OCI-LY7 (cell line): ENCODE results near the gene KRT35. TPM values are rescaled to one million over a fixed set of nuclear protein-coding genes. Genes with fewer than 3 reads are reported as not detected.

Experiments
- BruUV-seq: library from RNA; stranded (reverse); fragments of 400-500 nt; replicated peaks from 2 replicates; lab custom pipeline; 2021; lab: Mats Ljungman, UMichigan
- CTCF ChIA-PET: fragments of 300-600 bp; sonication (Branson Sonifier 250); formaldehyde crosslinking; loops from one replicate; lab custom pipeline; 2022; ENCODE audit warnings: antibody characterized with exemption; ENCODE audit not compliant: unreplicated experiment; lab: Charles Lee
- POLR2A ChIA-PET: fragments of 300-600 bp; sonication (Branson Sonifier 250); formaldehyde crosslinking; loops from one replicate; lab custom pipeline; 2022; ENCODE audit warnings: antibody characterized with exemption; lab: Charles Lee
- DNase-seq: peaks from one replicate; pipeline ENCODE4 v3.0.0-alpha.2; 2015; ENCODE audit warnings: low spot score
- H2AFZ ChIP-seq: fragments of 200-600 bp; sonication (generic), shearing (Covaris generic); 2 replicates; pipeline ENCODE4 v1.6.1; 2014; ENCODE audit warnings: mild to moderate bottlenecking, antibody characterized with exemption, low read length, moderate library complexity
- H3K27ac ChIP-seq: fragments of 200-600 bp; sonication (generic); 2 replicates; pipeline ENCODE4 v1.5.1; 2014; ENCODE audit warnings: mixed run types, low read depth, mild to moderate bottlenecking, moderate library complexity, low read length, inconsistent platforms; ENCODE audit not compliant: poor library complexity, severe bottlenecking
- H3K36me3 ChIP-seq: fragments of 200-600 bp; sonication (generic); 2 replicates; pipeline ENCODE4 v1.6.1; 2014; ENCODE audit warnings: mild to moderate bottlenecking, antibody characterized with exemption, low read length, moderate library complexity, mixed read lengths; ENCODE audit not compliant: insufficient read depth
- H3K4me1 ChIP-seq: fragments of 200-600 bp; sonication (generic); 2 replicates; pipeline ENCODE4 v1.5.1; 2014; ENCODE audit warnings: mild to moderate bottlenecking, low read length; ENCODE audit not compliant: insufficient read depth, poor library complexity, severe bottlenecking
- H3K4me2 ChIP-seq: fragments of 200-600 bp; sonication (generic); 2 replicates; pipeline ENCODE4 v1.6.1; 2014; ENCODE audit warnings: mild to moderate bottlenecking, low read length
- H3K4me3 ChIP-seq: fragments of 200-600 bp; sonication (generic); 2 replicates; pipeline ENCODE4 v1.5.1; 2014; ENCODE audit warnings: mild to moderate bottlenecking, low read depth, low read length; ENCODE audit not compliant: poor library complexity, severe bottlenecking
- H3K79me2 ChIP-seq: fragments of 200-600 bp; sonication (generic); 2 replicates; pipeline ENCODE4 v1.6.1; 2016; ENCODE audit warnings: low read depth, mild to moderate bottlenecking, low read length, moderate library complexity, mixed read lengths; ENCODE audit not compliant: insufficient read depth
- H3K9me2 ChIP-seq: fragments of 200-600 bp; sonication (generic); 2 replicates; pipeline ENCODE4 v1.6.1; 2016; ENCODE audit warnings: mild to moderate bottlenecking, low read length, mixed read lengths; ENCODE audit not compliant: insufficient read depth
- H3K9me3 ChIP-seq: fragments of 200-600 bp; sonication (generic); 2 replicates; pipeline ENCODE4 v1.6.1; 2014; ENCODE audit warnings: mild to moderate bottlenecking, mixed run types, low read length, mixed read lengths
- H4K20me1 ChIP-seq: fragments of 200-600 bp; sonication (generic); 2 replicates; pipeline ENCODE4 v1.6.1; 2014; ENCODE audit warnings: mild to moderate bottlenecking, antibody characterized with exemption, low read length, moderate library complexity, mixed read lengths; ENCODE audit not compliant: insufficient read depth
- CTCF ChIP-seq: fragments of 200-600 bp; sonication (generic); conservative IDR thresholded peaks from 2 replicates; pipeline ENCODE4 v1.5.1; 2014; ENCODE audit warnings: mild to moderate bottlenecking, antibody characterized with exemption, low read length, moderate library complexity, mixed read lengths
- EZH2phosphoT487 ChIP-seq: fragments of 200-600 bp; sonication (generic); IDR thresholded peaks from 2 replicates; pipeline ENCODE4 v1.6.1; 2018; ENCODE audit warnings: low read depth, borderline replicate concordance, mild to moderate bottlenecking, mixed run types, antibody characterized with exemption, low read length, moderate library complexity, mixed read lengths
- intact Hi-C: fragments of 100-400 bp; cut with micrococcal nuclease; formaldehyde crosslinking; loops from one replicate; pipeline ENCODE4 v1.10.0; 2022; ENCODE audit not compliant: unreplicated experiment
- total RNA-seq, 2 experiments: library from RNA; depleted of rRNA in 1 of 2; stranded (reverse); fragments of >200 nt in 1 of 2; shearing (Covaris generic) in 1 of 2; gene quantifications; 2 replicates each; pipeline ENCODE4 v1.2.3, GENCODE V29; 2014 to 2022

KRT35 gene
- total RNA-seq, 2 experiments from 2014 or later, result not detected

- TF ChIP-seq EZH2phosphoT487 (no peak), CTCF (no peak)
- Histone ChIP-seq H3K4me2 (no peak overlapping the region), H3K27ac (no peak overlapping the region), H3K4me3 (no peak overlapping the region), H3K4me1 (no peaks in the 10 kb centered on the region), H3K9me2 (no peaks in the 10 kb centered on the region), H3K36me3 (no peaks in the 10 kb centered on the region), H3K9me3 (no peaks in the 10 kb centered on the region), H4K20me1 (no peaks in the 10 kb centered on the region), H2AFZ (no peak overlapping the region), H3K79me2 (no peaks in the 10 kb centered on the region)
- no peak for DNase-seq
- BruUV-seq, result no TSS peak
- ChIA-PET POLR2A (interaction anchor here (0.8 kb wide), 1 partner anchor 15 kb away, joined by 3 read pairs; no protein-coding TSS in a partner anchor), CTCF (no interaction called here)
- intact Hi-C loops, result no loop called here
Observed at GRCh38 chr17:41449008-41449407, 31.9 kb downstream of the KRT35 start.

GRCh38 chr17:41448506-41448905, 32.4 kb downstream of the KRT35 start:
- no peaks in the 10 kb centered on the region for H3K9me2 ChIP-seq
- no peaks in the 10 kb centered on the region for H3K79me2 ChIP-seq
- no peak overlapping the region for H3K4me2 ChIP-seq
- no peaks in the 10 kb centered on the region for H4K20me1 ChIP-seq
- H2AFZ ChIP-seq, result no peak overlapping the region
- no peaks in the 10 kb centered on the region for H3K4me1 ChIP-seq
- no peak overlapping the region for H3K27ac ChIP-seq
- H3K9me3 ChIP-seq, result no peaks in the 10 kb centered on the region
- intact Hi-C loops, result no loop called here
- POLR2A ChIA-PET, result interaction anchor here (0.8 kb wide), 1 partner anchor 14 kb away, joined by 3 read pairs; no protein-coding TSS in a partner anchor
- CTCF ChIA-PET, result no interaction called here
- TF ChIP-seq CTCF, result no peak
- TF ChIP-seq EZH2phosphoT487, result no peak
- no TSS peak for BruUV-seq
- DNase-seq, result no peak
- no peak overlapping the region for H3K4me3 ChIP-seq
- H3K36me3 ChIP-seq, result no peaks in the 10 kb centered on the region

GRCh38 chr17:41446806-41447205, 34.1 kb downstream of the KRT35 start:
- BruUV-seq, result no TSS peak
- intact Hi-C loops, result no loop called here
- Histone ChIP-seq H3K27ac (no peak overlapping the region), H3K4me3 (no peak overlapping the region), H3K9me2 (no peaks in the 10 kb centered on the region), H3K79me2 (no peaks in the 10 kb centered on the region), H3K4me2 (no peak overlapping the region), H3K4me1 (no peaks in the 10 kb centered on the region), H4K20me1 (no peaks in the 10 kb centered on the region), H3K9me3 (no peaks in the 10 kb centered on the region), H3K36me3 (no peaks in the 10 kb centered on the region), H2AFZ (no peak overlapping the region)
- TF ChIP-seq EZH2phosphoT487, result no peak
- CTCF ChIA-PET, result no interaction called here
- POLR2A ChIA-PET, result no interaction called here
- DNase-seq, result no peak
